Measurements from ENCODE around the gene LDLRAD3.
A peak's percentile ranks its signal among the peaks of the same experiment; 100 is the strongest.

The LDLRAD3 gene

GRCh38 chr11:35997902-35998520, 54.1 kb downstream of the LDLRAD3 start:
- Histone ChIP-seq H3K27me3 (replicated peaks; ENCODE audit: control insufficient read depth, insufficient read depth, low read length) (peaks cover 1% of the 10 kb centered on the region; the same call in 1 of the 2 replicates), H3K4me3 (replicated peaks; ENCODE audit: low read depth, low read length) (no peak overlapping the region), H3K36me3 (ENCODE audit: control insufficient read depth, insufficient read depth, low read length) (no peaks in the 10 kb centered on the region)
- TF ChIP-seq CTCF (IDR thresholded peaks at IDR 0.05; ENCODE audit: insufficient read depth, low read length, poor library complexity, severe bottlenecking): no peak
- DNase-seq (ENCODE audit: extremely low read depth, insufficient read length): peak; percentile 71

GRCh38 chr11:35998634-35999033, 54.8 kb downstream of the LDLRAD3 start:
- H3K4me3 ChIP-seq (replicated peaks; ENCODE audit: low read depth, low read length): no peak overlapping the region
- no peaks in the 10 kb centered on the region for H3K36me3 ChIP-seq (ENCODE audit: control insufficient read depth, insufficient read depth, low read length)
- DNase-seq (ENCODE audit: extremely low read depth, insufficient read length): no peak
- H3K27me3 ChIP-seq (replicated peaks; ENCODE audit: control insufficient read depth, insufficient read depth, low read length): peaks cover 1% of the 10 kb centered on the region; the same call in 1 of the 2 replicates
- TF ChIP-seq CTCF (IDR thresholded peaks at IDR 0.05; ENCODE audit: insufficient read depth, low read length, poor library complexity, severe bottlenecking): no peak

GRCh38 chr11:36000616-36001190, 56.8 kb downstream of the LDLRAD3 start:
- no peak for TF ChIP-seq CTCF (IDR thresholded peaks at IDR 0.05; ENCODE audit: insufficient read depth, low read length, poor library complexity, severe bottlenecking)
- Histone ChIP-seq H3K36me3 (ENCODE audit: control insufficient read depth, insufficient read depth, low read length) (no peaks in the 10 kb centered on the region), H3K27me3 (replicated peaks; ENCODE audit: control insufficient read depth, insufficient read depth, low read length) (peaks cover 1% of the 10 kb centered on the region; the same call in 1 of the 2 replicates), H3K4me3 (replicated peaks; ENCODE audit: low read depth, low read length) (no peak overlapping the region)
- DNase-seq (ENCODE audit: extremely low read depth, insufficient read length): no peak

GRCh38 chr11:36002196-36002595, 58.3 kb downstream of the LDLRAD3 start:
- TF ChIP-seq CTCF (IDR thresholded peaks at IDR 0.05; ENCODE audit: insufficient read depth, low read length, poor library complexity, severe bottlenecking): no peak
- no peak overlapping the region for H3K4me3 ChIP-seq (replicated peaks; ENCODE audit: low read depth, low read length)
- no peak for DNase-seq (ENCODE audit: extremely low read depth, insufficient read length)
- peaks cover 1% of the 10 kb centered on the region; the same call in 1 of the 2 replicates for H3K27me3 ChIP-seq (replicated peaks; ENCODE audit: control insufficient read depth, insufficient read depth, low read length)
- no peaks in the 10 kb centered on the region for H3K36me3 ChIP-seq (ENCODE audit: control insufficient read depth, insufficient read depth, low read length)

GRCh38 chr11:36002796-36003195, 58.9 kb downstream of the LDLRAD3 start:
- Histone ChIP-seq H3K4me3 (replicated peaks; ENCODE audit: low read depth, low read length) (no peak overlapping the region), H3K27me3 (replicated peaks; ENCODE audit: control insufficient read depth, insufficient read depth, low read length) (peaks cover 1% of the 10 kb centered on the region; the same call in 1 of the 2 replicates), H3K36me3 (ENCODE audit: control insufficient read depth, insufficient read depth, low read length) (no peaks in the 10 kb centered on the region)
- no peak for DNase-seq (ENCODE audit: extremely low read depth, insufficient read length)
- no peak for TF ChIP-seq CTCF (IDR thresholded peaks at IDR 0.05; ENCODE audit: insufficient read depth, low read length, poor library complexity, severe bottlenecking)

All from GM06990 (cell line).